K562 (cell line): ENCODE data around the gene ZNF148.

ENCODE experiments used
- DPF2 ChIP-seq: fragments of 450-650 bp; IDR thresholded peaks from 2 replicates; pipeline ENCODE4 v1.6.1; 2016
- EP300 ChIP-seq: IDR thresholded peaks from 2 replicates; pipeline ENCODE4 v1.6.1; 2012; ENCODE audit warnings: low read length, improper control_type of control experiment
- GTF2F1 ChIP-seq: IDR thresholded peaks from 2 replicates; pipeline ENCODE4 v1.6.1; 2011; ENCODE audit warnings: low read depth, low read length, improper control_type of control experiment
- HIVEP1 ChIP-seq: fragments of 250-450 bp; sonication (Bioruptor Pico); IDR thresholded peaks from 2 replicates; pipeline ENCODE4 v1.4.0; 2020; ENCODE audit warnings: mild to moderate bottlenecking
- MAFK ChIP-seq: IDR thresholded peaks from 2 replicates; pipeline ENCODE4 v1.6.1; 2011; ENCODE audit warnings: low read length, improper control_type of control experiment
- TF ChIP-seq, protein P1 (sequence below), 2 experiments: IDR thresholded peaks; 2 replicates each; pipeline ENCODE4 v1.6.1; 2011; ENCODE audit warnings: borderline replicate concordance in 1 of 2, control low read depth in 1 of 2, low read depth in 1 of 2, low read length in 1 of 2, mild to moderate bottlenecking in 1 of 2, mixed read lengths in 1 of 2, moderate library complexity in 1 of 2; ENCODE audit not compliant: insufficient read depth in 1 of 2, insufficient read length in 1 of 2, poor library complexity in 1 of 2, severe bottlenecking in 1 of 2; ENCODE audit errors: extremely low read depth in 1 of 2
- TF ChIP-seq, protein P2 (sequence below): sonication (generic); formaldehyde crosslinking; IDR thresholded peaks from 2 replicates; pipeline ENCODE4 v1.8.0; 2023; ENCODE audit warnings: mild to moderate bottlenecking, missing genetic modification reagents

DNA sequence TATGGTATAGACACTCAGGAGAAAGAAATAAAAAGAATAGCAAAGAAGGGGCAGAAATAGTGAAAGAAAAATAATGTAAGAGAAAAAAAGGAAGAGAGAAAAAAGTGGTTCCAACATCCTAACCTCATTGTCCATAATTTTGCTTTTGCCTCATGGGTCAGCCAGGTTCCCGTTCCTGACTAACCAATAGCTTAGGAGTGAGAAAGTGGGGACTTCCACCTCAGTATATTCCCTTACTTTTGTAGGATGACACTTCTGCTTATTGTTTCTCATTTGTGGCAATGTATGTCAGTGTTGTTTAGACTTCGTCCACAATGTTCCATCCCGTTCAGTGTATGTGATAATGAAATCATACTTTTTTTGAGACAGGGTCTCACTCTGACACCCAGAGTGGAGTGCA is 153.3 kb downstream of the ZNF148 start:
- TF ChIP-seq MAFK: no peak
- TF ChIP-seq, protein P1, sequence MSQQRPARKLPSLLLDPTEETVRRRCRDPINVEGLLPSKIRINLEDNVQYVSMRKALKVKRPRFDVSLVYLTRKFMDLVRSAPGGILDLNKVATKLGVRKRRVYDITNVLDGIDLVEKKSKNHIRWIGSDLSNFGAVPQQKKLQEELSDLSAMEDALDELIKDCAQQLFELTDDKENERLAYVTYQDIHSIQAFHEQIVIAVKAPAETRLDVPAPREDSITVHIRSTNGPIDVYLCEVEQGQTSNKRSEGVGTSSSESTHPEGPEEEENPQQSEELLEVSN (IDR thresholded peaks at IDR 0.05; ENCODE audit: borderline replicate concordance in 1 of 2, extremely low read depth in 1 of 2, insufficient read depth in 1 of 2, insufficient read length in 1 of 2, low read depth in 1 of 2, low read length in 1 of 2, poor library complexity in 1 of 2, severe bottlenecking in 1 of 2): no peak
- no peak for TF ChIP-seq HIVEP1 (CRISPR knock-in tag)
- no peak for TF ChIP-seq DPF2
- no peak for TF ChIP-seq GTF2F1
- TF ChIP-seq EP300: no peak
- TF ChIP-seq, protein P2, sequence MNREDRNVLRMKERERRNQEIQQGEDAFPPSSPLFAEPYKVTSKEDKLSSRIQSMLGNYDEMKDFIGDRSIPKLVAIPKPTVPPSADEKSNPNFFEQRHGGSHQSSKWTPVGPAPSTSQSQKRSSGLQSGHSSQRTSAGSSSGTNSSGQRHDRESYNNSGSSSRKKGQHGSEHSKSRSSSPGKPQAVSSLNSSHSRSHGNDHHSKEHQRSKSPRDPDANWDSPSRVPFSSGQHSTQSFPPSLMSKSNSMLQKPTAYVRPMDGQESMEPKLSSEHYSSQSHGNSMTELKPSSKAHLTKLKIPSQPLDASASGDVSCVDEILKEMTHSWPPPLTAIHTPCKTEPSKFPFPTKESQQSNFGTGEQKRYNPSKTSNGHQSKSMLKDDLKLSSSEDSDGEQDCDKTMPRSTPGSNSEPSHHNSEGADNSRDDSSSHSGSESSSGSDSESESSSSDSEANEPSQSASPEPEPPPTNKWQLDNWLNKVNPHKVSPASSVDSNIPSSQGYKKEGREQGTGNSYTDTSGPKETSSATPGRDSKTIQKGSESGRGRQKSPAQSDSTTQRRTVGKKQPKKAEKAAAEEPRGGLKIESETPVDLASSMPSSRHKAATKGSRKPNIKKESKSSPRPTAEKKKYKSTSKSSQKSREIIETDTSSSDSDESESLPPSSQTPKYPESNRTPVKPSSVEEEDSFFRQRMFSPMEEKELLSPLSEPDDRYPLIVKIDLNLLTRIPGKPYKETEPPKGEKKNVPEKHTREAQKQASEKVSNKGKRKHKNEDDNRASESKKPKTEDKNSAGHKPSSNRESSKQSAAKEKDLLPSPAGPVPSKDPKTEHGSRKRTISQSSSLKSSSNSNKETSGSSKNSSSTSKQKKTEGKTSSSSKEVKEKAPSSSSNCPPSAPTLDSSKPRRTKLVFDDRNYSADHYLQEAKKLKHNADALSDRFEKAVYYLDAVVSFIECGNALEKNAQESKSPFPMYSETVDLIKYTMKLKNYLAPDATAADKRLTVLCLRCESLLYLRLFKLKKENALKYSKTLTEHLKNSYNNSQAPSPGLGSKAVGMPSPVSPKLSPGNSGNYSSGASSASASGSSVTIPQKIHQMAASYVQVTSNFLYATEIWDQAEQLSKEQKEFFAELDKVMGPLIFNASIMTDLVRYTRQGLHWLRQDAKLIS (CRISPR knock-in tag): no peak
